AG09319 (cell line): Measurements from ENCODE around the gene SMARCC1.

Source experiments
- DNase-seq: peaks from one replicate; pipeline ENCODE4 v3.0.0-alpha.2; 2010; ENCODE audit warnings: low read depth; ENCODE audit errors: extremely low read depth
- TF ChIP-seq, protein P1 (sequence below): IDR thresholded peaks from 2 replicates; pipeline ENCODE4 v1.5.1; 2011; ENCODE audit warnings: low read depth, mild to moderate bottlenecking, inconsistent platforms, low read length, moderate library complexity

SMARCC1 gene

GRCh38 chr3:47603332-47603731, 178.4 kb downstream of the SMARCC1 start:
- no peak for DNase-seq
- TF ChIP-seq, protein P1, sequence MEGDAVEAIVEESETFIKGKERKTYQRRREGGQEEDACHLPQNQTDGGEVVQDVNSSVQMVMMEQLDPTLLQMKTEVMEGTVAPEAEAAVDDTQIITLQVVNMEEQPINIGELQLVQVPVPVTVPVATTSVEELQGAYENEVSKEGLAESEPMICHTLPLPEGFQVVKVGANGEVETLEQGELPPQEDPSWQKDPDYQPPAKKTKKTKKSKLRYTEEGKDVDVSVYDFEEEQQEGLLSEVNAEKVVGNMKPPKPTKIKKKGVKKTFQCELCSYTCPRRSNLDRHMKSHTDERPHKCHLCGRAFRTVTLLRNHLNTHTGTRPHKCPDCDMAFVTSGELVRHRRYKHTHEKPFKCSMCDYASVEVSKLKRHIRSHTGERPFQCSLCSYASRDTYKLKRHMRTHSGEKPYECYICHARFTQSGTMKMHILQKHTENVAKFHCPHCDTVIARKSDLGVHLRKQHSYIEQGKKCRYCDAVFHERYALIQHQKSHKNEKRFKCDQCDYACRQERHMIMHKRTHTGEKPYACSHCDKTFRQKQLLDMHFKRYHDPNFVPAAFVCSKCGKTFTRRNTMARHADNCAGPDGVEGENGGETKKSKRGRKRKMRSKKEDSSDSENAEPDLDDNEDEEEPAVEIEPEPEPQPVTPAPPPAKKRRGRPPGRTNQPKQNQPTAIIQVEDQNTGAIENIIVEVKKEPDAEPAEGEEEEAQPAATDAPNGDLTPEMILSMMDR, result no peak

DNA sequence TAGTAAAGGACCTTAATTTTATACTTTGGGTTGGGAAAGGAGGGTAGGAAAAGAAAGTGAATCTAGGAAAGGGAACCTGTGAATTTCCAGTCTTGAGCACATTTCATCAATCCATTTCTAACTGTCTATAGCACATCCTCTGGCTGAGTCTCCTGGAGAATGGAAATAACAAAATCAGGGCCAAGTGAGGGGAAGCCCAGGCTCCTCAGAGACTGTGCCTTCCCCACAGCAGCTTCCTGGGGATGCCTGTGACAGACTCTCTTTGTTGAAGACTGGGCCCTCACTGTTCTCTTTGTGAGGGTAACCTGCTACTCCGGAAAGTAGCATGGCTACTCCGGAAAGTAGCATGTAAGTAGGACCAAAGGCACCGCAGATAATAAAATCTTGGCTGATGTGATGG, 180.4 kb downstream of the SMARCC1 start:
- no peak for DNase-seq
- TF ChIP-seq, protein P1, result no peak

GRCh38 chr3:47594792-47595191, 186.9 kb downstream of the SMARCC1 start:
- TF ChIP-seq, protein P1, result no peak
- no peak for DNase-seq

DNA sequence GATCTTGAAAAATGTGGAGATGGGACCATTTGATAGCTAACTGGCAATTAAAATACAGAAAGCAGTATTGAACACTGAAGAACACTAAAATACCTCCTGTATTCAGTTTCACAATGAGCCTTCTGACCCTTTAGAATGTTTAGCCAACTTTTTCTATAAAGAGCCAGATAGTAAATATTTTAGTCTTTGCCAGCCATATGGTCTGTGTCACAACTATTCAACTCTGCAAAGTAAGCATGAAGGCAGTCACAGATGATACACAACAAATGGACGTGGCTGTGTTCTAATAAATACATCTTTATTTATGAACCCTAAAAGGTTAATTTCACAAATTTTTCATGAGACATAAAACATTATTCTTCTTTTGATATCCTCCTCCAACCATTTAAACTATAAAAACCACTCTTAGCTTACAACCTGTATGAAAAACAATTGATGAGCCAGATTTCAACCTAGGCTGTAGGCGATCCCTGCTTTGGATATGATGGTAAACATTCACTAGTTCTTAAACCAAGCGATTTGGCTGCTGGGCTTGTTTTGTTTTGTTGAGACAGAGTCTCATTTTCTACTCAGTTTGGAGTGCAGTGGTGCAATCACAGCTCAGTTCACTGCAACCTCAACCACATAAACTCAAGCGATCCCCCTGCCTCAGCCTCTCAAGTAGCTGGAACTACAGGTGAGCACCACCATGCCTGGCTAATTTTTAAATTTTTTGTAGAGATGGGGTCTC, 189.5 kb downstream of the SMARCC1 start:
- TF ChIP-seq, protein P1, result no peak
- no peak for DNase-seq

- TF ChIP-seq, protein P1, result no peak
- DNase-seq, result no peak
Observed at GRCh38 chr3:47590216-47590615, 191.5 kb downstream of the SMARCC1 start.

DNA sequence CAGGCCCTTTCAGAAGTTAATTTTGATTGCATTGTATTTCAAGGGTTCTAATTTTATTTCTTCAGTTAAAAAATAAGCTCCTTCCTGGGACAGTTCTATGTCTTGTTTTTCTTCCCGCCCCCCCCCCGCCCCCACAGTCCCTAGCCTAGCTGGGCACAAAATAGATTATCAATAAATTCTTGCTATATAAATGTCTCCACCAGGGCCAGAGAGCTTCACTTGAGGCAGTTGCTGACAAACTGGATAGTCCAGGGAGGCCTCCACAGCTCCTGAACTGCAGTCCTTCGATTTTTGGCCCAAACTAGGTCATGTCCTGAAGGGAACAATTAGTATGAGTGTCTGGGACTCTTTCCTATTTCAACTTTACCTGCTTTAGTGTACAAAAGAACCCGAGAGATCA, 193.1 kb downstream of the SMARCC1 start:
- DNase-seq, result no peak
- TF ChIP-seq, protein P1, result no peak

GRCh38 chr3:47588053-47588452, 193.6 kb downstream of the SMARCC1 start:
- DNase-seq, result no peak
- TF ChIP-seq, protein P1, result no peak
